K562 (cell line): ENCODE data around the gene MALAT1. TPM values are rescaled to one million over a fixed set of nuclear protein-coding genes. Genes with fewer than 3 reads are reported as not detected.

Source experiments
- CREM ChIP-seq: IDR thresholded peaks from 2 replicates; pipeline ENCODE4 v1.6.1; 2014; ENCODE audit warnings: antibody characterized with exemption, low read depth
- HDGF ChIP-seq: fragments of 450-650 bp; IDR thresholded peaks from 2 replicates; pipeline ENCODE4 v1.6.1; 2016
- JUNB ChIP-seq: fragments of 450-650 bp; formaldehyde crosslinking; conservative IDR thresholded peaks from 2 replicates; pipeline ENCODE4 v1.4.0; 2020; ENCODE audit warnings: mild to moderate bottlenecking
- MCM2 ChIP-seq: fragments of 450-650 bp; IDR thresholded peaks from 2 replicates; pipeline ENCODE4 v1.6.1; 2017; ENCODE audit warnings: low read depth, mild to moderate bottlenecking
- MTA2 ChIP-seq: fragments of 450-650 bp; IDR thresholded peaks from 2 replicates; pipeline ENCODE4 v1.6.1; 2016; ENCODE audit warnings: low read depth
- RBM17 ChIP-seq: fragments of 200-400 bp; formaldehyde crosslinking; IDR thresholded peaks from 2 replicates; pipeline ENCODE4 v1.6.1; 2017; ENCODE audit warnings: low read depth, mild to moderate bottlenecking, low read length, borderline replicate concordance
- TARDBP ChIP-seq: fragments of 450-650 bp; IDR thresholded peaks from 2 replicates; pipeline ENCODE4 v1.6.1; 2016
- THAP7 ChIP-seq: fragments of 250-450 bp; sonication (Bioruptor Pico); IDR thresholded peaks from 2 replicates; pipeline ENCODE4 v1.5.0; 2021
- ZBTB11 ChIP-seq, 3 experiments: fragments of 200-800 bp in 1 of 3; fragments of 250-450 bp in 1 of 3; fragments of 450-650 bp in 1 of 3; sonication (Bioruptor Pico) in 1 of 3; sonication (Bioruptor generic) in 1 of 3; formaldehyde crosslinking in 1 of 3; IDR thresholded peaks; 2 replicates each; pipeline versions ENCODE4 v1.6.1 to v1.8.0; 2016 to 2022; ENCODE audit warnings: mild to moderate bottlenecking in 2 of 3, missing genetic modification characterization in 2 of 3, missing compliant biosample characterization in 1 of 3, moderate library complexity in 1 of 3
- ZNF232 ChIP-seq: sonication (generic); formaldehyde crosslinking; IDR thresholded peaks from 2 replicates; pipeline ENCODE4 v1.8.0; 2022; ENCODE audit warnings: mild to moderate bottlenecking, missing genetic modification reagents
- ZNF239 ChIP-seq: fragments of 250-450 bp; sonication (Bioruptor Pico); IDR thresholded peaks from 2 replicates; pipeline ENCODE4 v1.4.0; 2020; ENCODE audit warnings: mild to moderate bottlenecking
- ZNF695 ChIP-seq: fragments of 450-650 bp; formaldehyde crosslinking; IDR thresholded peaks from 2 replicates; pipeline ENCODE4 v1.4.0; 2020; ENCODE audit warnings: mild to moderate bottlenecking, moderate library complexity
- ZNF707 ChIP-seq: fragments of 250-450 bp; sonication (Bioruptor Pico); conservative IDR thresholded peaks from 2 replicates; pipeline ENCODE4 v1.8.0; 2022; ENCODE audit warnings: inconsistent platforms, mild to moderate bottlenecking, moderate library complexity
- polyA plus RNA-seq, 8 experiments: library from polyadenylated mRNA; depleted of rRNA in 4 of 8; stranded (reverse) in 5 of 8; unstranded in 3 of 8; fragments of >200 nt; fragmentation: Nextera tagmentation in 2 of 8; fragmentation: Illumina TruSeq in 1 of 8; extraction: Ambion mirVana in 2 of 8; extraction: Trizol in 1 of 8; gene quantifications; 2 replicates each; pipeline versions ENCODE4 v1.2.1 to v1.2.3, GENCODE V29; 2011 to 2014; ENCODE audit warnings: inconsistent platforms in 1 of 8, missing spikeins in 1 of 8
- total RNA-seq, 7 experiments: library from RNA; depleted of rRNA in 6 of 7; stranded (reverse); fragments of >200 nt in 6 of 7; fragmentation: Illumina TruSeq in 2 of 7; extraction: Trizol in 2 of 7; gene quantifications; 2 replicates each; pipeline versions ENCODE4 v1.2.1 to v1.2.3, GENCODE V29; 2011 to 2021; ENCODE audit warnings: low replicate concordance in 1 of 7
- TF ChIP-seq, protein P1 (sequence below): fragments of 450-650 bp; conservative IDR thresholded peaks from 2 replicates; pipeline ENCODE4 v1.6.1; 2016; ENCODE audit warnings: missing genetic modification characterization, low read depth, mild to moderate bottlenecking, control low read depth, missing compliant biosample characterization
- TF ChIP-seq, protein P2 (sequence below): sonication (generic); formaldehyde crosslinking; IDR thresholded peaks from 2 replicates; pipeline ENCODE4 v1.5.0; 2020; ENCODE audit warnings: missing genetic modification reagents

MALAT1 gene
- total and polyA plus RNA-seq, 9 of the 15 experiments (the other 6 are each of a cell fraction or from before 2014, with no cell fraction given), result 363 to 8,715 (median 2,351) TPM

- TF ChIP-seq ZBTB11 (CRISPR knock-in tag; IDR thresholded peaks at IDR 0.05), result peak in 1 of 3 experiments; percentile 25; a peak in 1 of 6 replicates
- TF ChIP-seq HDGF, result no peak
- no peak for TF ChIP-seq JUNB (CRISPR knock-in tag)
- TF ChIP-seq THAP7 (CRISPR knock-in tag), result peak; percentile 39; the same call in 1 of the 2 replicates
- no peak for TF ChIP-seq TARDBP
- TF ChIP-seq, protein P1, sequence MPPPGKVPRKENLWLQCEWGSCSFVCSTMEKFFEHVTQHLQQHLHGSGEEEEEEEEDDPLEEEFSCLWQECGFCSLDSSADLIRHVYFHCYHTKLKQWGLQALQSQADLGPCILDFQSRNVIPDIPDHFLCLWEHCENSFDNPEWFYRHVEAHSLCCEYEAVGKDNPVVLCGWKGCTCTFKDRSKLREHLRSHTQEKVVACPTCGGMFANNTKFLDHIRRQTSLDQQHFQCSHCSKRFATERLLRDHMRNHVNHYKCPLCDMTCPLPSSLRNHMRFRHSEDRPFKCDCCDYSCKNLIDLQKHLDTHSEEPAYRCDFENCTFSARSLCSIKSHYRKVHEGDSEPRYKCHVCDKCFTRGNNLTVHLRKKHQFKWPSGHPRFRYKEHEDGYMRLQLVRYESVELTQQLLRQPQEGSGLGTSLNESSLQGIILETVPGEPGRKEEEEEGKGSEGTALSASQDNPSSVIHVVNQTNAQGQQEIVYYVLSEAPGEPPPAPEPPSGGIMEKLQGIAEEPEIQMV (tag), result no peak
- TF ChIP-seq ZNF232 (CRISPR knock-in tag), result 0 out of 2 replicates have a peak, but pooled peaks have one; percentile 67
- TF ChIP-seq ZNF239 (CRISPR knock-in tag), result no peak
- no peak for TF ChIP-seq MTA2
- TF ChIP-seq ZNF695, result peak; percentile 89; the same call in 1 of the 2 replicates
- TF ChIP-seq RBM17, result no peak
- TF ChIP-seq CREM, result no peak
- TF ChIP-seq, protein P2, sequence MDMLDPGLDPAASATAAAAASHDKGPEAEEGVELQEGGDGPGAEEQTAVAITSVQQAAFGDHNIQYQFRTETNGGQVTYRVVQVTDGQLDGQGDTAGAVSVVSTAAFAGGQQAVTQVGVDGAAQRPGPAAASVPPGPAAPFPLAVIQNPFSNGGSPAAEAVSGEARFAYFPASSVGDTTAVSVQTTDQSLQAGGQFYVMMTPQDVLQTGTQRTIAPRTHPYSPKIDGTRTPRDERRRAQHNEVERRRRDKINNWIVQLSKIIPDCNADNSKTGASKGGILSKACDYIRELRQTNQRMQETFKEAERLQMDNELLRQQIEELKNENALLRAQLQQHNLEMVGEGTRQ (CRISPR knock-in tag), result no peak
- TF ChIP-seq MCM2, result no peak
- TF ChIP-seq ZNF707, result no peak
Observed at GRCh38 chr11:65502555-65503367, 3.9 kb downstream of the MALAT1 start (continued).
